HEK293T (cell line): Measurements from ENCODE around the gene LURAP1L.

Source experiments
- BHLHE40 ChIP-seq: fragments of 450-650 bp; IDR thresholded peaks from 2 replicates; pipeline ENCODE4 v1.6.1; 2016; ENCODE audit warnings: mild to moderate bottlenecking, moderate library complexity, borderline replicate concordance
- ELF4 ChIP-seq: fragments of 450-650 bp; IDR thresholded peaks from 2 replicates; pipeline ENCODE4 v1.6.1; 2017; ENCODE audit warnings: antibody characterized with exemption
- FOXA1 ChIP-seq: fragments of 450-650 bp; IDR thresholded peaks from 2 replicates; pipeline ENCODE4 v1.6.1; 2016; ENCODE audit warnings: mild to moderate bottlenecking
- FOXK2 ChIP-seq: fragments of 450-650 bp; IDR thresholded peaks from 2 replicates; pipeline ENCODE4 v1.6.1; 2016; ENCODE audit warnings: mild to moderate bottlenecking
- FOXM1 ChIP-seq: fragments of 450-650 bp; IDR thresholded peaks from 2 replicates; pipeline ENCODE4 v1.6.1; 2017; ENCODE audit warnings: mild to moderate bottlenecking, borderline replicate concordance
- LEF1 ChIP-seq: fragments of 450-650 bp; IDR thresholded peaks from 2 replicates; pipeline ENCODE4 v1.6.1; 2017; ENCODE audit warnings: mild to moderate bottlenecking, borderline replicate concordance
- TARDBP ChIP-seq: fragments of 450-650 bp; IDR thresholded peaks from 2 replicates; pipeline ENCODE4 v1.6.1; 2016
- TF ChIP-seq, protein P1 (sequence below): fragments of 450-650 bp; IDR thresholded peaks from 2 replicates; pipeline ENCODE4 v1.6.1; 2016

DNA sequence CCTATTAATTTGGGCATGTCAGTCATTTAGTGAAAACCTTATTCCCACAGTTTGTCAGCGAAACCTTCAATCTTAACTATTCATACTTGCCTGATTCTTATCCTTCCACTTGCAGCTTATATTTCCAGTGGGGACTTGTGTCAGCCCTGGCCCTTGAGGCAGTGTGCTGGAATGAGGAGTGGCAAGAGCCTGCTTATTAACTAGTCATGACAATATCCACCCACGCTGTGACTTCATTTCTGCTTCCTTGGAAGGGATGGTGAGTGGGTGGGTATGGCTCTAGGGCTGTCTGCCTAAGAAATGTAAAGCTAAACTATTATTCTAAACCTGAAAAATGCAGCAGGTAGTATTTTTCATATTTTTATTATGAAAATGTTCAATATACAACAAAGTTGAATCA lies 34.0 kb upstream of the LURAP1L start:
- TF ChIP-seq FOXA1 = no peak
- TF ChIP-seq BHLHE40 = no peak
- TF ChIP-seq LEF1 = no peak
- TF ChIP-seq FOXK2 = no peak
- no peak for TF ChIP-seq TARDBP
- TF ChIP-seq, protein P1, sequence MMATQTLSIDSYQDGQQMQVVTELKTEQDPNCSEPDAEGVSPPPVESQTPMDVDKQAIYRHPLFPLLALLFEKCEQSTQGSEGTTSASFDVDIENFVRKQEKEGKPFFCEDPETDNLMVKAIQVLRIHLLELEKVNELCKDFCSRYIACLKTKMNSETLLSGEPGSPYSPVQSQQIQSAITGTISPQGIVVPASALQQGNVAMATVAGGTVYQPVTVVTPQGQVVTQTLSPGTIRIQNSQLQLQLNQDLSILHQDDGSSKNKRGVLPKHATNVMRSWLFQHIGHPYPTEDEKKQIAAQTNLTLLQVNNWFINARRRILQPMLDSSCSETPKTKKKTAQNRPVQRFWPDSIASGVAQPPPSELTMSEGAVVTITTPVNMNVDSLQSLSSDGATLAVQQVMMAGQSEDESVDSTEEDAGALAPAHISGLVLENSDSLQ = no peak
- TF ChIP-seq ELF4 = no peak
- TF ChIP-seq FOXM1 = no peak
